ENCODE results near the gene BTBD9. TPM values are rescaled to one million over a fixed set of nuclear protein-coding genes. Genes with fewer than 3 reads are reported as not detected.

The BTBD9 gene
- total RNA-seq, 1 experiment from 2014 or later = 8.9 TPM

DNA sequence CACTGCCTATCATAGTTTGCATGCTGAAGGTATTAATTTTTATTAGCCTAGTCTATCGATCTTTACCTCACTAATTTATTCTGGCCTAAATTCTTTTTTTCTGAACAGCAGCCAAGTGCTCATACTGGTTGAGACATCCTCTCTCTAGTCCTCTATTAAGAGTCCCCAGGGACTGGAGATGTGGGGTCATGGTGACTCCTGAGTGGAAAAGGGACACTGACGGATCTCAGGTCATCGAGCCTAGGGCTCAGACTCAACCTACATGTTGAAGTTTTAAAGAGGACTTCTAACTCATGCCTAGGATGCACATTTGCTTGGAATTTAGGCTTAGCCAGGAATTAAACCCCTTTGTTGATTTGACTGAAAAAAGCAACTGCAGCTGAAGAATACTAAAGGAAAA, 378.1 kb downstream of the BTBD9 start:
- H3K27me3 Mint-ChIP-seq (ENCODE audit: low read depth) = peaks cover 1% of the 10 kb centered on the region; the same call in 1 of the 2 replicates
- no peaks in the 10 kb centered on the region for H3K36me3 Mint-ChIP-seq (ENCODE audit: insufficient read depth in 1 of 3, low read depth in 3 of 3)
- Histone ChIP-seq H3K9me3 (ENCODE audit: control insufficient read depth, low read depth, low read length) (no peaks in the 10 kb centered on the region), H2BK15ac (ENCODE audit: low read depth, low read length) (no peak overlapping the region), H3K4me1 (ENCODE audit: insufficient read depth, low read length) (peaks cover 11% of the 10 kb centered on the region; the same call in 1 of the 2 replicates), H4K5ac (ENCODE audit: insufficient read length, low read depth, low read length) (no peak overlapping the region), H2BK5ac (ENCODE audit: insufficient read length, low read length) (no peak overlapping the region), H2BK12ac (ENCODE audit: insufficient read length, low read depth, low read length) (no peak overlapping the region), H3K23ac (ENCODE audit: insufficient read length, low read depth, low read length) (no peak overlapping the region), H3K56ac (ENCODE audit: insufficient read length, low read depth, low read length) (no peak overlapping the region), H4K20me1 (ENCODE audit: control insufficient read depth, insufficient read depth, insufficient read length) (no peaks in the 10 kb centered on the region), H2AK5ac (ENCODE audit: insufficient read length, low read length) (no peak overlapping the region), H3K14ac (ENCODE audit: insufficient read depth, low read length) (no peak overlapping the region), H3K18ac (ENCODE audit: insufficient read length, low read depth, low read length) (no peak overlapping the region), H3K23me2 (ENCODE audit: insufficient read length, low read depth, low read length, poor library complexity, severe bottlenecking) (no peaks in the 10 kb centered on the region), H3K4me2 (ENCODE audit: insufficient read depth, insufficient read length, low read length) (peak overlapping the region; percentile 8), H3T11ph (ENCODE audit: low read length) (no peak overlapping the region), H2BK20ac (ENCODE audit: low read depth, low read length, poor library complexity, severe bottlenecking) (no peak overlapping the region), H3K79me2 (ENCODE audit: insufficient read depth, low read length) (no peaks in the 10 kb centered on the region), H3K27me3 (ENCODE audit: insufficient read depth, low read length) (no peaks in the 10 kb centered on the region), H4K91ac (ENCODE audit: insufficient read length, low read depth, low read length) (no peak overlapping the region), H3K9ac (ENCODE audit: extremely low read depth, insufficient read length, low read length) (no peak overlapping the region), H4K8ac (replicated peaks; ENCODE audit: insufficient read length, low read depth, low read length) (no peak overlapping the region), H2BK120ac (ENCODE audit: low read depth, low read length, poor library complexity, severe bottlenecking) (no peak overlapping the region), H3K27ac (ENCODE audit: insufficient read length, low read depth, low read length) (peak overlapping the region; percentile 69), H3K4ac (ENCODE audit: low read depth, low read length) (no peak overlapping the region), H3K79me1 (ENCODE audit: insufficient read depth, low read depth, low read length, poor library complexity, severe bottlenecking) (no peaks in the 10 kb centered on the region), H2AFZ (ENCODE audit: low read length) (no peak overlapping the region)
- no CpG with 5 or more reads among the region's 3 CpGs for WGBS (ENCODE audit: extremely low coverage, insufficient read length, low lambda C conversion rate)
- H3K9me3 Mint-ChIP-seq = no peaks in the 10 kb centered on the region
- peaks cover 33 to 36% of the 10 kb centered on the region in 2 experiments for H3K4me1 Mint-ChIP-seq
- no peak for DNase-seq
- H3K4me3 Mint-ChIP-seq = no peak overlapping the region
- TF ChIP-seq, protein P1, sequence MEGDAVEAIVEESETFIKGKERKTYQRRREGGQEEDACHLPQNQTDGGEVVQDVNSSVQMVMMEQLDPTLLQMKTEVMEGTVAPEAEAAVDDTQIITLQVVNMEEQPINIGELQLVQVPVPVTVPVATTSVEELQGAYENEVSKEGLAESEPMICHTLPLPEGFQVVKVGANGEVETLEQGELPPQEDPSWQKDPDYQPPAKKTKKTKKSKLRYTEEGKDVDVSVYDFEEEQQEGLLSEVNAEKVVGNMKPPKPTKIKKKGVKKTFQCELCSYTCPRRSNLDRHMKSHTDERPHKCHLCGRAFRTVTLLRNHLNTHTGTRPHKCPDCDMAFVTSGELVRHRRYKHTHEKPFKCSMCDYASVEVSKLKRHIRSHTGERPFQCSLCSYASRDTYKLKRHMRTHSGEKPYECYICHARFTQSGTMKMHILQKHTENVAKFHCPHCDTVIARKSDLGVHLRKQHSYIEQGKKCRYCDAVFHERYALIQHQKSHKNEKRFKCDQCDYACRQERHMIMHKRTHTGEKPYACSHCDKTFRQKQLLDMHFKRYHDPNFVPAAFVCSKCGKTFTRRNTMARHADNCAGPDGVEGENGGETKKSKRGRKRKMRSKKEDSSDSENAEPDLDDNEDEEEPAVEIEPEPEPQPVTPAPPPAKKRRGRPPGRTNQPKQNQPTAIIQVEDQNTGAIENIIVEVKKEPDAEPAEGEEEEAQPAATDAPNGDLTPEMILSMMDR (conservative IDR thresholded peaks at IDR 0.05) = no peak
- H3K27ac Mint-ChIP-seq = peak overlapping the region; percentile 31 to 71 (median 66); a peak in 6 of 7 replicates

Data from H9 (cell line).